HG03108 (cell line): ENCODE measurements around the gene ZNF43.
"Not testable (repeated sequence)": the region's sequence is repeated elsewhere in the genome, so short reads cannot be mapped to it uniquely, and the experiment has no call there.

ENCODE experiments used
- ATAC-seq: cut with Tn5 transposase; IDR thresholded peaks from one replicate; pipeline ENCODE4 v1.9.1; 2021; ENCODE audit warnings: moderate library complexity; ENCODE audit not compliant: unreplicated experiment

The ZNF43 gene

DNA sequence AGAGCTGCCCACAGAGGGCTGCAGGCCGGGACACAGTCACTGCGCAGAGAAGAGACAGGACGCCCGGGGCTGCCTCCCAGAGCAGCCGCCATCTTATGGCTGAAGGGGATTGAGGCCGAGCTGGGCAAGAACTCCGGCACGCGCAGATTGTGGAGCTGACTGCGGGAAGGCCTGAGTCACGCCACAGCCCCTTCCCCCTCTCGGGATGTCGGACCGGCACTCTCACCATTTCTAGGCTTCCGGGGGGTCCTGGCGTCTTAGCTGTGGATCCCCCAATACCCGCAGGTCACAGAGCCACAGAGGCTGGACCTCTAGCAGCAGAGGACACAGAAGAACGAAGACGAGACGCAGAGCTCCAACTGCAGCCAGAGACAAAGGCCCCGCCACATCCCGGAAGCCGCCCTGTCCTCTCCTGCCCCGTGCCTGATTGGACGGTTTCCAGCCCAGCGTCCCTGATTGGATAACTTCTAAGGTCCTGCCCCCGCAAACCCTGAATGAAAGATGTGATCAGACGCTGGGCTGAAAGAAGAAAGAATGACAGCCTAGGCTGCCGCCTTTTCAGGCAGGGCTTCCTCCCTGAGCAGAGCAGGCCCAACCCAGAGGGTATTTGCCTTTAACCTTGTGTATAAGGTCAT, at the start of gene ZNF43:
Gene ZNF43 (minus strand): TSS at position 373 of the 635 bp plus-strand sequence. CDS start 144 bp downstream, at position 229.
- peak; percentile 98 for ATAC-seq

DNA sequence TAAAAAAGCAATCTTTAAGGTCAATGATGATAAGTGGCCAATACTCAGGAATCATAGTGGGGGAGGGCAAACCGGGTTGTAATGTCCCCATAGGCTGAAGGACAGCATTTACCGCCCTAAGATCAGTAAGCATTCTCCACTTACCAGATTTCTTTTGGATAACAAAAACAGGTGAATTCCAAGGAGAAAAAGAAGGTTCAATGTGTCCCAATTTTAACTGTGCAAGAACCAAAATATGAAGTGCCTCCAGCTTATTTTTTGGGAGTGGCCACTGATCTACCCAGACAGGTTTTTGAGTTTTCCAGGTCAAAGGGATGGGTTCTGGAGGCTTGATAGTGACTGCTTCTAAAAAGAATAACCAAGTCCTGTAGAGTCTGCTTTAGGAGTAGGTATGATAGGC, 49.5 kb upstream of the ZNF43 start:
- not testable (repeated sequence) for ATAC-seq

DNA sequence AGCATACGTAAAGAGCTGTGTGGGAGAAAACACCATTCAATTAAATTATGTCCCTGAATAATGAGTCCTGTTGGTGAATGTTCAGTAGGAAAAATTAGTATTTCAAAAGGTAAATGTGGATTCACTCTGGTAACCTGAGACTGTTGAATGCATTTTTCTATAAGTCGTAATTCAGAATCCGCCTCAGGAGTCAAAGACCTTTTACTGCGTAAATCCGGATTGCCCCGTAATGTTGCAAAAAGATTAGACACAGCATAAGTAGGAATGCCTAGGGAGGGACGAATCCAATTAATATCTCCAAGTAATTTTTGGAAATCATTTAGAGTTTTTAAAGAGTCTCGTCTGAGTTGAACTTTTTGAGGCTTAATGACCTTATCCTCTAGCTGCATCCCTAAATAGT, 48.8 kb upstream of the ZNF43 start:
- ATAC-seq: not testable (repeated sequence)

DNA sequence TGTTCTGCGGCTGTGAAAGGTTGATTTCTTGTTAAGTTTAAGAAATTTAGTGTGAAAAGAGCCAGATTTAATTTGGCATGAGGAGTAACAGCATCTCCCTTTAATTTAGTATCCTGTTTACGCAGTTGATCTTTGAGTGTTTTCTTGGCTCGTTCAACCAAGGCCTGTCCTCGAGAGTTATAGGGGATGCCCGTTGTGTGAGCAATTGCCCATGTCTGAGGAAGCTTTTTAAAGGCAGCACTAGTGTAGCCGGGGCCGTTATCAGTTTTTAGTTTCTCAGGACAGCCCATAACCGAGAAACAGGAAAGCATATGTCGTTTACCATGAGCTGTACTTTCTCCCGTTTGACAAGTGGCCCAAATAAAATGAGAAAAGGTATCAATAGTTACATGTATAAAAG, 47.5 kb upstream of the ZNF43 start:
- ATAC-seq: no peak

DNA sequence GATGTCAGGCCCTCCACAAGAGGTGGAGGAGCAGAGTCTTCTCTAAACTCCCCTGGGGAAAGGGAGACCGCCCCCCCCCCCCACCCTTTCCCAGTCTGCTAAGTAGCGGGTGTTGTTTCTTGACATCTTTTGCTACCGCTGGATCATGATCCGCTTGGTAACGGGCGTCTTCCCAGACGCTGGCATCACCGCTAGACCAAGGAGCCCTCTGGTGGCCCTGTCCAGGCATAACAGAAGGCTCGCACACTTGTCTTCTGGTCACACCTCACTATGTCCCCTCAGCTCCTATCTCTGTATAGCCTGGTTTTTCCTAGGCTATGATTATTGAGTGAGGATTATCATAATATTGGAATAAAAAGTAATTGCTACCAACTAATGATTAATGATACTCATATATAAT, 44.8 kb upstream of the ZNF43 start:
- not testable (repeated sequence) for ATAC-seq

DNA sequence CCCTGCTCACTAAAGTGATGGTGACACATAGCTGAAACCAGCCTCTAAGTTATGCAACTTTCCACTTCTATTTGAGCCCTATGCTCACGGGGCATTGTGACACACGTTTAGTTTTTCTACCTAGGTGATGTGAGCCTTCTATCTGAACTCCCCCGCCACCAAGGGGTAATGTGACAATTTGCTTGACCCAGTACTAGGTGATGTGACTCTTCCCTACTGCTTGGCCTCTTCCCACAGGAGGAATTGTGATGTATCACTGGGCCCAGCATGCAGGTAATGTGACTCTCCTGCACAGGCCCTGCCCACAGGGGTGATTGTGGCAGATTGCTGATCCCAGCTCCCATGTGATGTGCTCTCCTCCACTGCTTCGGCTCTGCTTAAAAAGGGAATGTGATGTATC, 42.7 kb upstream of the ZNF43 start:
- no peak for ATAC-seq

DNA sequence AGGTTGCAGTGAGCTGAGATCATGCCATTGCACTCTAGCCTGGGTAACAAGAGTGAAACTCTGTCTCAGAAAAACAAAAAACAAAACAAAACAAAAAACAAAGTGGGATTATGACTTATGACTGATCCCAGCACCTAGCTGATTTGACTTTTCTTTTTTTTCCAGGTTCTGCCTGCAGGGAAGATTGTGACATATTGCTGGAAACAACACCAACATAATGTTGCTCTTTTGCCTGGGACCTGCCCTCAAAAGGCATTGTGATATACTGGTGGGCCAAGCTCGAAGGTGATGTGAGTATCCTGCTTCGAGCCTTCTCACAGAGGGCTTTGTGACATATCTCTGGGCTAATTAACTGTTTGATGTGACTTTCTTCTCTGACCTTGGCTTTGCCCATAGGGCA, 42.0 kb upstream of the ZNF43 start:
- no peak for ATAC-seq

DNA sequence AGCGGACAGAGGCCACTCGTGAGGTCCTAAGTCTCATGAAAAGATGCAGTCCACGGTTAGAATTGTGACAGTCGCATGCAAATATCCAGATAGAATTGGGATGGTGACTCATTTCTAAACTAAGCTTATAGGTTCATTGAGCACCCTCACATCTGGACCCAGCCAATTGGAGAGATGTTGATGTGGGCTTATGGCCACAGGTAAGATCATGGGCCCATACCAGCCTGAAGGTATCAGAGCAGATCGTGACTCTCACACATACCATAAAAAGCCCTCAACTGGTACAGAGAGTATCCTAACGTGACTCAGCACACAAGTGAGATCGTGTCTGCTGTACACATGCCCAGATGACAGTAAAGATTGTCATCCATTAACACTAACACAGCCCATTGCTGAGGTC, 40.6 kb upstream of the ZNF43 start:
- not testable (repeated sequence) for ATAC-seq

DNA sequence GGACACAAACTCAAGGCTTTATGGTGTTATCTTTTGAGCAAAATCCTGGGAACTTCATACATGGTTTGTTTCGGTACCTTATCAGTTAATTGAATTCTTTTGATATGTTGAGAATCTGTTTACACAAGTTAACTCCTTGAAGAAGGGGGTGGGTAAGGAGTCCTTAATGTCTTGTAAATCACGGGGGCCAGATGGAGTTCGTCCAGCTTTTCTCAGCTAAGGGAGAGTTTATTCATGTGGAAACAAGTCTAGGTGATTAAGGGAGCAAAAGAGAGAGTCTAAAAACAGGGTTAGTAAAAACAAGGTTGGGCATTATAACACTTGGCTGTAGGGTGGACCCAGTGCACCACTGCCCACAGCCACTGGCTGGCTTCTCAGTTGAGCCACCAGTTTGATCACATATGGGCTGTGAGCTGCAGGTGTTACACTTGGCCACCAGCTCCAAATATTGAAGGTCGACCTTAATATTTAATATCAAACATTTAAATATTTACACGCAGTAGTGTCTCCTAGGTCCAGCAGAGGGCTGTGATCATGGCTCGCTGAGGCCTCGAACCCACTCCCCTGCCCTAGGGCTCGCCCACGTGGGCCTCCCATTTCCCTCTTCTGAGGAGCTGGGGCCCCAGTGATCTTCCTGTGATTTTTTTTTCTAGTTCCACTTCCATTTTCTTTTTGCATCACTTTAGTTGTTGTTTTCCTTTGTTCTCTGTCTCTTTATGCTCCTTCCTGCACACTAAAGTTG, 21.0 kb upstream of the ZNF43 start:
- no peak for ATAC-seq

DNA sequence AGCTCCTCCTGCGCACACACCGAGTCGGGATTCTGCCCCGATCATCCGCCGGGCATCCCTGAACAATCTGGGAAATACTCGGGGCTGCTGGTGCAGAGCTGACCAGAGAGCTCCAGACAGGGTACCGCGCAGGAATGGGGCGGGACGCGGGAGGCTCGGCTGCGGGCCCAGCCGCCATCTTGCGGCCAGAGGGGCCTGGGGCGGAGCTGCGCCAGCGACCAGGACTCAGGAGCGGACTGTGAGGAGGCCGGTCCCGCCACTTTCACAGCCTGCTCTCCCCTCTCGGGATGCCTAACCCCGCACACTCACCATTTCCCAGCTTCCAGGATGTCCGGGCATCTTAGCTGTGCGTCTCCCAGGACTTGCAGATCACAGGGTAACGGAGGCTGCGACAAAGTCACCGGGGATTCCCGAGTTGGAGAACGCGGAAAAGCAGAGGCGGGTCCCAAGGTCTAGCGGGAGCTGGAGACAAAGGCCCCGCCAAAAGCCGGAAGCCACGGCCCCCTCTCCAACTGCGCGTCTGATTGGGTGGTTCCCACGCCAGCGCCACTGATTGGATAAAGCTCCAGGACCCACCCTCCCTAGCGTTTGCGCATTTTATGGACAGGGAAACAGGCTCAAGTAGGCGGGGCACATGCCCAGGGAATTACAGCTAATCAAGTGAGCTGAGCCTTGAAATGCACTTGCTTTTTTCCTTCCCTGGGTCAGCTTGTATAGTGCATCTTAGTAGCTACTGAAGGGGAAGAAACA, 15.8 kb upstream of the ZNF43 start:
- peak; percentile 98 for ATAC-seq

DNA sequence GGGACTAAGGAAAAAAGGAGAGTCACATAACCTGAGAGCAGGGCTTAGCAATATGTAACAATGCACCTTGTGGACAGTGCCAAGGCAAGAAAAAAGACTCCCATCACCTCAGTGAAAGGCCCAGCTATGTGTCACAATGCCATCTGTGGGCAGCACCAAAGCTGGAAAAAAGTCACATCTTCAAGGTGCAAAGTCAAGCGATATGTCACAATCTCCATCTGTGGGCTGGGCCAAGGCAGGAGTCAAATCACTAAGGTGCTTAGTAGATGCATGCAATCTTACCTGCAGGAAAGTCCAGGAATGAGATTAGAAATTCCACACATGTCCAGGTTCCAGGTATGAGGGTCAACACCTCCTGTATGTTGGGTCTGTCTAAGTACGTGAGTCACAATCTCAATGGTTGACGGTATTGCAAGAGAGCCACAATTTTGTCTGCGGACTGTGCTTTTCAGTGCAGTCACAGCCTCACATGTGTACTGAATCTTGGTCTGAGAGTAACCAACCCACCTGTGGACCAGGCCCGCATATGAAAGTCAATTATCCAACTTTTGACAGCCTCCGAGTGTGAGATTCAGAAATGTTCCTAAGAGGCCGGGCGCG, 14.8 kb upstream of the ZNF43 start:
- ATAC-seq: no peak

DNA sequence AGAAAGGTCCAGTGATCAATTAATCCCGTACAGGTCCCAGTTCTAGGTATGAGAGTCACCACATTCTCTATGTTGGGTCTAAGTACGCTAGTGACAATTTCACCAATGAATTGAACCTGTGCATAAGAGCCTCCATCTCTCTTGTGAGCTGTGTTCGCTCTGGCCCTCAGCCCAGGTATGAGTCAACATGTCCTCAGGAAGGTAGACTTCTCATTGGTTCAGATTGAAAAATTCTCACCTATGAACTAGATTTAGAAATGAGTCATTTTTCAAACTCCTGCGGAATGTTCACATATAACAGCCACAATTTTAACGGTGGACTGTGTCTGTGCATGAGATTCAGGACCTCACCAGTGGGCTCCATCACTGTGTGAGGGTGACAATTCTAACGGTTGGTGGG, 12.7 kb upstream of the ZNF43 start:
- ATAC-seq: no peak

DNA sequence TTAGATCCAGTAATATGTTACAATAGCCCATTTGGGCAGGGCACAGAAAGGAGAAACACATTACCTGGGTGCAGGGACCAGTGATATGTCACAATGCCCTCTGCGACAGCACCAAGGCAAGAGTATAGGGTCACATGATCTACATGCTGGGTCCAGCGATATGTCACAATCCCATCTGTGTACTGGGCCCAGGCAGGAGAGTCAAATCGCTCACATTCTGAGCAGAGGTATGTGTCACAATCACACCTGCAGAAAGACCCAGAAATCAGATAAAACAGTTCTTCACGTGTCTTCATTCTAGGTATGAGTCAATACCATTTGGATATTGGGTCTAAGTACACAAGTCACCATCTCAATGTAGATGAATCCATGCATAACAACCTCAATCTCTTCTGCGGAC, 7.1 kb upstream of the ZNF43 start:
- no peak for ATAC-seq

DNA sequence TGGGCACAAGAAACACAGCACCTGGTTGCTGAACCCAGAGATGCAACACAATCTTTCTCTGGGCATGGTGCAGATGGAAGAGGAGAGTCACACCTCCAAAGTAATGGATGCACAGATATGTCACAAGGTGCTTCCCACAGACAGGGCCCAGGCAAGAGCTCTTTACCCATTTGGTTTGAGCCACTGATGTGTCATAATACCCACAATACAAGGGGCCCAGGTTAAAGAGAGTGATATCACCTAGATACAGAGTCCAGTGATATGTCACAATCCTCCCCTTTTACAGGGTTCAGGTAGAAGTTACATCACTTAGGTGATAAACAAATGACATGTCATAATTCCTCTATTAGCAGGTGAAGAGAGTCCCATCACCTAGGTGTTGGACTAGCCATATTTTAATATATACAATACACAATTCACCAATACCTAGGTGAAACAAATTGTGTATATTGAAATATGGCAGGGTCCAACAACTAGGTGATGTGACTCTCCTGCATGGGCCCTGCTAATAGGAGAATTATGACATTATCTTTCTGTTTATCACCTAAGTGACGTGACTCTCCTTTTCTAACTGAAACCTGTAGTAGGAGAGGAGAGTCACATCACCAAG, 5.6 kb upstream of the ZNF43 start:
- no peak for ATAC-seq

DNA sequence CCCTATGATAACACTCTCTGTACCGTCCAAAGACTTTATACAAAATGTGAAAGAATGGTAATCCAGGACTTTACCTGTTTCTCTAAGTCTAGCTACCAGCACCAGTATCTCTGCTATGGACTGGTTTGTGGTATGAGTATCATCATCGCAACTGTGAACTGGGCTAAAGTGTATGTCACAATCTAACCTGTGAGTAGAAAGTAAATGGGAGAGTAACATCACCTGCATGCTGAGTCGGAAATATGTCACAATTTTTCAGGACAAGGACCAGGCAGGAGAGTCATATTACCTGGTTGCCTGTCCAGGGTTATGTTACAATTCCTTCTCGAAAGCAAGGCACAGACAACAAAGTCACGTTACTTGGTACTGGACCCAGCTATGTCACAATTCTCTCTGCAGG, 5.1 kb upstream of the ZNF43 start:
- no peak for ATAC-seq

DNA sequence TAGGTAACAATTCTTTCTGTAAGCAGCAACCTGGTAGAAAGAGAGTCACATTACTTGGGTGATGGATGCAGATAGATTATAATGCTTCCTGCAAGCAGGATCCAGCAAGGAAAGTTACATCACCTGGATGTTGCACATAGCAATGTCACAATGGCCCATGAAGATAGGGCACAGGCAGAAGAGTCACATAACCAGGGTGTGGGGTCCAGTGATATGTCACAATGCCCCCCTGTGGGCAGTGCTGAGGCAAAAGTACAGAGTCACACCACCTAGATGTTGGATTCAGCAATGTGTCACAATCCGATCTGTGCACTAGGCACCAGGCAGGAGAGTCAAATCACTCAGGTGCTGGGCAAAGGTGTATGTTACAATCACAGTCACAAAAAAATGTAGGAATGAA, 4.0 kb upstream of the ZNF43 start:
- ATAC-seq: no peak

DNA sequence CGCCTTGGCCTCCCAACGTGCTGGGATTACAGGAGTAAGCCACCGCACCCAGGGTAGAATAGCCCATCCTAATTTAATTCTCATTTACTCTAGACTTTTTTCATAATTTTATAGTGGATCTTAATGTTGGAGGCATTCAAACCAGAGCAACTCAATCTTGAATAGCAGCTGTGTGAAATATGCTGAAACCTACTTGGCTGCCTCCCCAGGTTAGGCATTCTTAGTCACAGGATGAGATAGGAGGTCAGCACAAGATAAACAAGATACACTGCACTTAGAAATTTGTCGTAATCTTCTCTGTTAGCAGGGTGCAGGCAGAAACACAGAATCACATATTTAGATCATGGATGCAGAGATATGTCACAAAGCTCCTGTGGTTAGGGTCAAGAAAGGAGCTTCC, 2.7 kb upstream of the ZNF43 start:
- no peak for ATAC-seq

DNA sequence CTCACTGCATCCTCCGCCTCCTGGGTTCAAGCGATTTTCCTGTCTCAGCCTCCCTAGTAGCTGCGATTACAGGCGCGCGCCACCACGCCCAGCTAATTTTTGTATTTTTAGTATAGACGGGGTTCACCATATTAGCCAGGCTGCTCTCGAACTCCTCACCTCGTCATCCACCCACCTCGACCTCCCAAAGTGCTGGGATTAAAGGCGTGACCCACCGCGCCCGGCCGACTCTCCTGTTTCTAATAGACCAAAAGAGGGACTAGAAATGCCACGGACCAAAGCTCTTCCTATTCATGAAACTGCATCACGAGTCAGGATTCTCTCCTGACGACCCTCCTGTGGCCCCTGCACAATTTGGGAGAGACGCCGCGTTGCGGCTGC, 563 bp downstream of the ZNF43 start:
- ATAC-seq: no peak

DNA sequence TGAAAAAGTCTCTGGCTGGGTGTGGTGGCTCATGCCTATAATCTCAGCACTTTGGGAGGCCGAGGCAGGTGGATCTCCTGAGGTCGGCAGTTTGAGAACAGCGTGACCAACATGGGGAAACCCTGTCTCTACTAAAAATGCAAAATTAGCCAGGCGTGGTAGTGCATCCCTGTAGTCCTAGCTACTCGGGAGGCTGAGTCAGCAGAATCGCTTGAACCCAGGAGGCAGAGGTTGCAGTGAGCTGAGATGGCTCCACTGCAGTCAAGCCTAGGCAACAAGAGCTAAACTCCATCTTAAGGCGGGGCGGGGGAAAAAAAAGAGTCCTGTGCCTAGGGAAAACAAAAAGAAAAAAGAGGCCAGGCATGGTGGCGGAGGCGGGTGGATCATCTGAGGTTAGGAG, 2.2 kb downstream of the ZNF43 start:
- no peak for ATAC-seq

DNA sequence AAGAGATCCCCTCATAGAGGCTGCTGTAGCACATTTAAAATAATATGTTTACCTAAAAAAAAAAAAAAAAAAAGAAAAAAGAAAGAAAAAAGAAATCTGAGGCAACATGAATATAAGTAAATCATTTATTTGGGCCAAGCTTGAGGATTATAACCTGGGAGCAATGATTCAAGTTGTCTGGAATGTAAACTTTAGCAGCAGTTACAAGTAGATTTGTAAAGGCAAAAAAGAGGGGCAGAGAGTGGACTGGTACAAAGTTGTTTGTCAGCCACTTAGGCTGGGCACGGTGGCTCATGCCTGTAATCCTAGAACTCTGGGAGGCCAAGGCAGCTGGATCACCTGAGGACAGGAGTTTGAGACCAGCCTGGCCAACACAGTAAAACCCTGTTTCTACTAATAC, 11.3 kb downstream of the ZNF43 start:
- ATAC-seq: no peak

DNA sequence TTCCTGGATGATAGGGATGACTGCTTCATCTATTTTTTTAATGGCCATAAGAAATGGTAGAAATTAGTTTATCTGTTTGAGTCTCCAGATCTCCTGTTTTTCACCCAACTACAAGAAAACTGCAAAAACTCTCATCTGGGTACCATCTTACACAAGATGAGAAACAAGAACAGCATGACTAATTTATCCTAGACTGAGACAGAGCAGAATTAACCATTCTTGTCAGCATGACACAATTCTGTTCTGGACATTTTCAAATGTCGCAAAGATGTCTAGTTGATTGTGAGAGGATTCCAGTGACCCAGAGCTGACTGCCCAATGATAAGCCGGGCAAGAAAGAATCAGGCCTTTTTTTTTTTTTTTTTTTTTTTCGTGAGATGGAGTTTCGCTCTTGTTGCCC, 12.8 kb downstream of the ZNF43 start:
- no peak for ATAC-seq
